Measurements from ENCODE around the gene TRIM63. TPM values are rescaled to one million over a fixed set of nuclear protein-coding genes. Genes with fewer than 3 reads are reported as not detected.

Gene TRIM63
- total RNA-seq, 1 donor from 2014 or later: 203 TPM

DNA sequence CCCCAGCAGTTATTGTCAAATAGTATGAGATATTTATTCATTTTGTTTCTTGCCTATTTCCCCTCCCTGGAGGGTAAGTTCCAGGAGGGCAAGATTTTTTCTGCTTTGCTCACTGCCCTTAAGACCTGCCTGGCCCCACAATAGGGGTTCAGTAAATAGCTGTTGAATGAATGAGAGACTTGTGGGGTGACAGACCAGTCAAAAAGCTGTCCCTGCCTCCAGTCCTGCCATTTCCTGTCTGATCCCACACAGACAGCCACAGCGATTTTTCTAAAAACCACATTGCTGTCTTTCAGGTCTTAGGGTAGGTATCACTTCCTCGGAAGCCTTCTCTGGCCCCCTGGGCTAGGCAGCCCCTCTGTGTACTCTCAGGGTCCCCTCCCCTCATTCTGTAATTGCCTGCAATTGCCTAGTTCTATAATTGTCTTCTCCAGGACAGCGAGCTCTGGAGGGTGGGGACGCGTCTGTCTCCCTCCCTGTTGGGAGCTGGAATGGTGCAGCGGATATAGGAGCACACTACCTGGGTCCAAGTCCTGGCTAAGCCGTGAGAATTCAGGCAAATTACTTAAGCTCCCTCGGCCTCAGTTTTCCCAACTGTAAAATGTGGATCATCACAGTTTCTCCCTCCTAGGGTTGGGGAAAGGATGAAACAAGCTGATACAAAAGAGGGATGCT lies 47.7 kb downstream of the TRIM63 start:
- peak overlapping the region; percentile 60 for H3K4me3 ChIP-seq
- no peak for TF ChIP-seq CTCF (IDR thresholded peaks at IDR 0.05; ENCODE audit: borderline replicate concordance)
- no peaks in the 10 kb centered on the region for H3K9me3 ChIP-seq (replicated peaks)
- intact Hi-C loops (cut with micrococcal nuclease): no loop called here
- no peak for DNase-seq
- no peaks in the 10 kb centered on the region for H3K36me3 ChIP-seq
- no peaks in the 10 kb centered on the region for H3K27me3 ChIP-seq (ENCODE audit: low read depth)
- H3K4me1 ChIP-seq: peaks cover 94% of the 10 kb centered on the region
- H3K27ac ChIP-seq (replicated peaks): peak overlapping the region; percentile 94

GRCh38 chr1:26017606-26018005 lies 49.8 kb downstream of the TRIM63 start:
- DNase-seq: no peak
- Histone ChIP-seq H3K36me3 (no peaks in the 10 kb centered on the region), H3K4me3 (no peak overlapping the region), H3K4me1 (peaks cover 72% of the 10 kb centered on the region), H3K27me3 (ENCODE audit: low read depth) (no peaks in the 10 kb centered on the region), H3K27ac (replicated peaks) (peak overlapping the region; percentile 94), H3K9me3 (replicated peaks) (no peaks in the 10 kb centered on the region)
- no peak for TF ChIP-seq CTCF (IDR thresholded peaks at IDR 0.05; ENCODE audit: borderline replicate concordance)
- intact Hi-C loops (cut with micrococcal nuclease): no loop called here

DNA sequence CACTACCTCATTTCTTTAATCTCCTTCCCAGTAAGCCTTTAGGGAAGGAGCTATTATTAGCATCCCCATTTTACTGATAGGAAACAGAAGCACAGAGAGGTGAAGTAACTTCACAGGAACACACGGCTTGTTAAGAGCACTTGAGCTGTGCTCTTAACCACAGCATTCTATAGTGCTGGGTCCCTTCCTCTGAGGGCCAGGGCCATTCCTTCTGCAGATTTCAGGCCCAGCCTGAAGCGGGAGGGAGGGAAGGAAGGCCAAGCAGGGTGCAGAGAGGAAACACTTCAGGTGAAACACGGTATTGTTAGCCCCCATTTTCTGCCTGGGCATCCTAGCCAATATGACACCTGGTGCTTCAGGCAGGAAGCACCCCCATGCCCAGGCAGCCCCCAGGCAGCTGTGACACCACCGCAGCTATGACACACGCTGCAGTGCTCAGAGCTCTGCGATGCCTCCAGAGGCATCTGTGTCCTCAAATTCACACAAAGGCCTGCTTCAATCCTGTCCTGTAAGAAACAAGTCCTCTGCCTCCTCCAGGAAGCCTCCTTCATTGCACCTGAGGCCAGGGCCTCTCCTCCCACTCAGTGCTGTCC lies 50.4 kb downstream of the TRIM63 start:
- no peaks in the 10 kb centered on the region for H3K36me3 ChIP-seq
- peaks cover 66% of the 10 kb centered on the region for H3K4me1 ChIP-seq
- H3K4me3 ChIP-seq: no peak overlapping the region
- intact Hi-C loops (cut with micrococcal nuclease): no loop called here
- TF ChIP-seq CTCF (IDR thresholded peaks at IDR 0.05; ENCODE audit: borderline replicate concordance): no peak
- peak overlapping the region; percentile 94 for H3K27ac ChIP-seq (replicated peaks)
- no peak for DNase-seq
- H3K27me3 ChIP-seq (ENCODE audit: low read depth): no peaks in the 10 kb centered on the region
- H3K9me3 ChIP-seq (replicated peaks): no peaks in the 10 kb centered on the region

GRCh38 chr1:26016258-26016952 lies 51.0 kb downstream of the TRIM63 start:
- intact Hi-C loops (cut with micrococcal nuclease): no loop called here
- no peaks in the 10 kb centered on the region for H3K9me3 ChIP-seq (replicated peaks)
- H3K4me1 ChIP-seq: peaks cover 60% of the 10 kb centered on the region
- peak overlapping the region; percentile 94 for H3K27ac ChIP-seq (replicated peaks)
- H3K27me3 ChIP-seq (ENCODE audit: low read depth): no peaks in the 10 kb centered on the region
- no peaks in the 10 kb centered on the region for H3K36me3 ChIP-seq
- no peak overlapping the region for H3K4me3 ChIP-seq
- DNase-seq: no peak
- no peak for TF ChIP-seq CTCF (IDR thresholded peaks at IDR 0.05; ENCODE audit: borderline replicate concordance)

- Histone ChIP-seq H3K4me3 (no peak overlapping the region), H3K9me3 (replicated peaks) (no peaks in the 10 kb centered on the region), H3K27ac (replicated peaks) (no peak overlapping the region), H3K4me1 (peaks cover 50% of the 10 kb centered on the region), H3K27me3 (ENCODE audit: low read depth) (no peaks in the 10 kb centered on the region), H3K36me3 (no peaks in the 10 kb centered on the region)
- no peak for DNase-seq
- TF ChIP-seq CTCF (IDR thresholded peaks at IDR 0.05; ENCODE audit: borderline replicate concordance): no peak
- intact Hi-C loops (cut with micrococcal nuclease): no loop called here
Observed at GRCh38 chr1:26015358-26015757, 52.1 kb downstream of the TRIM63 start.

Measured in left ventricle myocardium inferior (tissue), 1 donor.